ENCODE results near the gene VGLL4.

VGLL4 gene

DNA sequence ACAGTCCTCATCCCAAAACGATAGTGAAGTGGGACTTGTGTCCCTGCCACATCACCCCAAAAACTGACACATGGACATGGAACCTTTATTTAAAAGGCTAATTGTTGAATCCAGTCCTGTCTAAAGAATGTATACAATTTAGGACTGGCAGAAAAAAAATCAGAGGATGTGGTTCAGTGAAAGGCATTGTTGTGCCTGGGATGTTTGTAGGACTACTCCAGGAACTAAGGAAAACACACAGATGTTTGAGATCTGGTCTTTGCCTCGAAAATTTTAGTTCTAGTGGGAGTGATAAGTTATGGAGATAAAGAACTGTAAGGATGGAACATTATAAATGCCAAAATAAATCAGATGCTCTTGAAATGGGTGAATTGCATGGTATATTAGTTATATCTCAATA, 27.2 kb downstream of the VGLL4 start:
- no peak for ATAC-seq
- TF ChIP-seq ZNF8 (CRISPR knock-in tag; IDR thresholded peaks at IDR 0.05) (no peak), GLIS3 (CRISPR knock-in tag; IDR thresholded peaks at IDR 0.05) (no peak), SNAI2 (CRISPR knock-in tag; IDR thresholded peaks at IDR 0.05) (no peak), RARB (CRISPR knock-in tag; IDR thresholded peaks at IDR 0.05) (no peak), TOX (CRISPR knock-in tag; IDR thresholded peaks at IDR 0.05; ENCODE audit: borderline replicate concordance) (no peak), PPARA (CRISPR knock-in tag; IDR thresholded peaks at IDR 0.05; ENCODE audit: borderline replicate concordance) (no peak)
- TF ChIP-seq, protein P1, sequence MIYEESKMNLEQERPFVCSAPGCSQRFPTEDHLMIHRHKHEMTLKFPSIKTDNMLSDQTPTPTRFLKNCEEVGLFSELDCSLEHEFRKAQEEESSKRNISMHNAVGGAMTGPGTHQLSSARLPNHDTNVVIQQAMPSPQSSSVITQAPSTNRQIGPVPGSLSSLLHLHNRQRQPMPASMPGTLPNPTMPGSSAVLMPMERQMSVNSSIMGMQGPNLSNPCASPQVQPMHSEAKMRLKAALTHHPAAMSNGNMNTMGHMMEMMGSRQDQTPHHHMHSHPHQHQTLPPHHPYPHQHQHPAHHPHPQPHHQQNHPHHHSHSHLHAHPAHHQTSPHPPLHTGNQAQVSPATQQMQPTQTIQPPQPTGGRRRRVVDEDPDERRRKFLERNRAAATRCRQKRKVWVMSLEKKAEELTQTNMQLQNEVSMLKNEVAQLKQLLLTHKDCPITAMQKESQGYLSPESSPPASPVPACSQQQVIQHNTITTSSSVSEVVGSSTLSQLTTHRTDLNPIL (CRISPR knock-in tag; IDR thresholded peaks at IDR 0.05; ENCODE audit: low read depth), result no peak
- TF ChIP-seq, protein P2, sequence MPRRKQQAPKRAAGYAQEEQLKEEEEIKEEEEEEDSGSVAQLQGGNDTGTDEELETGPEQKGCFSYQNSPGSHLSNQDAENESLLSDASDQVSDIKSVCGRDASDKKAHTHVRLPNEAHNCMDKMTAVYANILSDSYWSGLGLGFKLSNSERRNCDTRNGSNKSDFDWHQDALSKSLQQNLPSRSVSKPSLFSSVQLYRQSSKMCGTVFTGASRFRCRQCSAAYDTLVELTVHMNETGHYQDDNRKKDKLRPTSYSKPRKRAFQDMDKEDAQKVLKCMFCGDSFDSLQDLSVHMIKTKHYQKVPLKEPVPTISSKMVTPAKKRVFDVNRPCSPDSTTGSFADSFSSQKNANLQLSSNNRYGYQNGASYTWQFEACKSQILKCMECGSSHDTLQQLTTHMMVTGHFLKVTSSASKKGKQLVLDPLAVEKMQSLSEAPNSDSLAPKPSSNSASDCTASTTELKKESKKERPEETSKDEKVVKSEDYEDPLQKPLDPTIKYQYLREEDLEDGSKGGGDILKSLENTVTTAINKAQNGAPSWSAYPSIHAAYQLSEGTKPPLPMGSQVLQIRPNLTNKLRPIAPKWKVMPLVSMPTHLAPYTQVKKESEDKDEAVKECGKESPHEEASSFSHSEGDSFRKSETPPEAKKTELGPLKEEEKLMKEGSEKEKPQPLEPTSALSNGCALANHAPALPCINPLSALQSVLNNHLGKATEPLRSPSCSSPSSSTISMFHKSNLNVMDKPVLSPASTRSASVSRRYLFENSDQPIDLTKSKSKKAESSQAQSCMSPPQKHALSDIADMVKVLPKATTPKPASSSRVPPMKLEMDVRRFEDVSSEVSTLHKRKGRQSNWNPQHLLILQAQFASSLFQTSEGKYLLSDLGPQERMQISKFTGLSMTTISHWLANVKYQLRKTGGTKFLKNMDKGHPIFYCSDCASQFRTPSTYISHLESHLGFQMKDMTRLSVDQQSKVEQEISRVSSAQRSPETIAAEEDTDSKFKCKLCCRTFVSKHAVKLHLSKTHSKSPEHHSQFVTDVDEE (CRISPR knock-in tag; IDR thresholded peaks at IDR 0.05), result no peak

DNA sequence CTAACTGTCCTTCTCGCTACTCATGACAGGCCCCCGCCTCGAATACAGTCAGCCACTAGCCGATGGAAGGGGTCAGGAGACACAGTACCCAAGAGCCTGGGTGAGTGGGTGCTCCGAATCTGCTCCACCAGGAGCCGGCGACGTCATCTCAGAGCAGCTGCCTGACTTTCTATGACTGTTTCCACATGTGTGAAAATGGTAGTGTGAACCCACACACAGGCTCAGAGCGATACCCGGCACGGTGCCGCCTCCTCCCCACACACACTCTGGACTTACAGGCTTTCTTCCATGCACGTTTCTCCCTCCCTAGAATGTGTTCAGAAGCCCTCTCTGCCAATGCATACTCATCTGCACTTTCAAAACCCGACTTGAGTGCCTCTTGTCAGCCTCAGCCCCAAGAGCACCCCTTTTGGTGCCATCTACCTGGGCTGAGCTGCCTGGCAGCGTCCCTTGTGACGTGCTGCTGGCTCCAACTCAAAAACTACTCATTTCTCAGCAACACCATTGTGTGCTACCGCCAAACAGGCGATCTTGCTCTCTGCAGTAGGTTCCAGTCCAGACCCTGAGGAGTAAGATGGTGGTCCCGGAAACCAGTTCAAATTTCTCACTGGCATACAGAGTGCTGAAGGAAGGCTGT, 29.7 kb downstream of the VGLL4 start:
- TF ChIP-seq TOX (CRISPR knock-in tag; IDR thresholded peaks at IDR 0.05; ENCODE audit: borderline replicate concordance), result no peak
- TF ChIP-seq OSR1 (CRISPR knock-in tag; IDR thresholded peaks at IDR 0.05), result no peak
- TF ChIP-seq CSDC2 (CRISPR knock-in tag; IDR thresholded peaks at IDR 0.05), result no peak
- no peak for TF ChIP-seq ARNTL (CRISPR knock-in tag; IDR thresholded peaks at IDR 0.05; ENCODE audit: borderline replicate concordance, low read depth)
- TF ChIP-seq BACH2 (CRISPR knock-in tag; IDR thresholded peaks at IDR 0.05; ENCODE audit: borderline replicate concordance), result no peak
- no peak for TF ChIP-seq GLIS3 (CRISPR knock-in tag; IDR thresholded peaks at IDR 0.05)
- TF ChIP-seq, protein P2 (CRISPR knock-in tag; IDR thresholded peaks at IDR 0.05), result no peak
- no peak for TF ChIP-seq TCF4 (CRISPR knock-in tag; IDR thresholded peaks at IDR 0.05; ENCODE audit: borderline replicate concordance)
- TF ChIP-seq ZNF565 (CRISPR knock-in tag; conservative IDR thresholded peaks at IDR 0.05; ENCODE audit: low read depth), result no peak
- no peak for TF ChIP-seq ZC3H10 (CRISPR knock-in tag; IDR thresholded peaks at IDR 0.05)
- TF ChIP-seq PPARA (CRISPR knock-in tag; IDR thresholded peaks at IDR 0.05; ENCODE audit: borderline replicate concordance), result no peak
- TF ChIP-seq ZFP3 (CRISPR knock-in tag; IDR thresholded peaks at IDR 0.05), result no peak
- ATAC-seq, result no peak

DNA sequence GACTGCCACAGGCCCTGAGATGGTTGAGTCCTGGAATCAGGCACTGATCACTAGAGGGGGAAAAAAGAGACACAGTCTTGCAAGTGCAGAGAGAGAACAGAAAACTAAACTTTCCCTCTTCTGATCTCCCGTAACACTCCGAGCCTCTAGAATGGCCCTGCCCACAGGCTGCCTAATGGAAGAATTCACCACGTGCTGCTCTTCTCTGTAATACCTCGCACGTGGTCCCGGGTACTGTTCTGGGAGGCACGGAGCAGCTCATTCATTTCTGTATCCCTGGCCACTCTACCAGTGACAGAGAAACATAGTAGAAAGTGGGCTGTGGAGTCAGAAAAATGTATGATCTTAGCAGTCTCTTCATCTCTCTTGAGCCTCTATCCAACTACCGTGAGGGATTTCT, 30.4 kb downstream of the VGLL4 start:
- TF ChIP-seq ESRRG (CRISPR knock-in tag; IDR thresholded peaks at IDR 0.05), result no peak
- peak; percentile 30; the same call in 1 of the 2 replicates for TF ChIP-seq ZNF70 (CRISPR knock-in tag; IDR thresholded peaks at IDR 0.05)
- ATAC-seq, result no peak

DNA sequence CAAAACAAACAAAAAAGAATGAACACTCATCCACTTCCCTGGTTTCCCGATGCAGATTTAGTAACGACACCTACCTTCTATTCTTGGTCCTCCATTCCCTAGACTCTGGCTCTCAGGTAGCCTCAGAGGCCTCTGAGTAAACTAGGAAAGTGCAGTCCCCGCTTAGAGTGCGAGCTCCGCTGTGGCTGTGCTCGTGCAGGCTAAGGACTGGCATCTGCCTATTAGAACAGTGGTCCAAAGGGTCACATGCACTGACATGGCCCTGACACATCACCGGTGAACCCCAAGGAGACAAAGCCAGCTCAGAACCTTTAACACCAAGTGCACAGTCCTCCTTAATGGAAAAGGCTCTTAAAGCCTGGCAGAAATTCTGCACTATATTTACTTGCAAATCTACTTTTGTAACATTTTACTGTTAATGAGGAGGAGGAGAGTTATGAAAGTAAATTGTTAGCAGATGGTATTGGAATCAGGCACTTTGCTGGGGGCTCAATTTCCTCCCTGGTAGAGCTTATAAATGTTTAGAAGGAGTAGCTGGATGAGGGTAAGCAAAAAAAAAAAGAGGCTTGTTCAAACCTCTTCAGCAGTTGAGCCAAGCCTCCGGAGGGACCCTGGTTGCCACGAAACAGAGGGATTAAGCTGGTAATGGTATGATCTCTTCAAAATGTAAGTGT, 31.1 kb downstream of the VGLL4 start:
- no peak for ATAC-seq
- TF ChIP-seq ZFP3 (CRISPR knock-in tag; IDR thresholded peaks at IDR 0.05) (no peak), ZFP30 (CRISPR knock-in tag; IDR thresholded peaks at IDR 0.05) (no peak), RARB (CRISPR knock-in tag; IDR thresholded peaks at IDR 0.05) (no peak), SNAI2 (CRISPR knock-in tag; IDR thresholded peaks at IDR 0.05) (no peak), ARNTL (CRISPR knock-in tag; IDR thresholded peaks at IDR 0.05; ENCODE audit: borderline replicate concordance, low read depth) (no peak), TOX (CRISPR knock-in tag; IDR thresholded peaks at IDR 0.05; ENCODE audit: borderline replicate concordance) (no peak)
- TF ChIP-seq, protein P3, sequence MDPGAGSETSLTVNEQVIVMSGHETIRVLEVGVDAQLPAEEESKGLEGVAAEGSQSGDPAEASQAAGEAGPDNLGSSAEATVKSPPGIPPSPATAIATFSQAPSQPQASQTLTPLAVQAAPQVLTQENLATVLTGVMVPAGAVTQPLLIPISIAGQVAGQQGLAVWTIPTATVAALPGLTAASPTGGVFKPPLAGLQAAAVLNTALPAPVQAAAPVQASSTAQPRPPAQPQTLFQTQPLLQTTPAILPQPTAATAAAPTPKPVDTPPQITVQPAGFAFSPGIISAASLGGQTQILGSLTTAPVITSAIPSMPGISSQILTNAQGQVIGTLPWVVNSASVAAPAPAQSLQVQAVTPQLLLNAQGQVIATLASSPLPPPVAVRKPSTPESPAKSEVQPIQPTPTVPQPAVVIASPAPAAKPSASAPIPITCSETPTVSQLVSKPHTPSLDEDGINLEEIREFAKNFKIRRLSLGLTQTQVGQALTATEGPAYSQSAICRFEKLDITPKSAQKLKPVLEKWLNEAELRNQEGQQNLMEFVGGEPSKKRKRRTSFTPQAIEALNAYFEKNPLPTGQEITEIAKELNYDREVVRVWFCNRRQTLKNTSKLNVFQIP (CRISPR knock-in tag; IDR thresholded peaks at IDR 0.05; ENCODE audit: borderline replicate concordance, low read depth), result no peak
- TF ChIP-seq, protein P2 (CRISPR knock-in tag; IDR thresholded peaks at IDR 0.05), result no peak
- TF ChIP-seq, protein P1 (CRISPR knock-in tag; IDR thresholded peaks at IDR 0.05; ENCODE audit: low read depth), result no peak

Data from SK-N-SH treated with all-trans-retinoic acid at 6 μM for 48 hours (cell line).